ENCODE results near the gene NBAS.

NBAS gene

DNA sequence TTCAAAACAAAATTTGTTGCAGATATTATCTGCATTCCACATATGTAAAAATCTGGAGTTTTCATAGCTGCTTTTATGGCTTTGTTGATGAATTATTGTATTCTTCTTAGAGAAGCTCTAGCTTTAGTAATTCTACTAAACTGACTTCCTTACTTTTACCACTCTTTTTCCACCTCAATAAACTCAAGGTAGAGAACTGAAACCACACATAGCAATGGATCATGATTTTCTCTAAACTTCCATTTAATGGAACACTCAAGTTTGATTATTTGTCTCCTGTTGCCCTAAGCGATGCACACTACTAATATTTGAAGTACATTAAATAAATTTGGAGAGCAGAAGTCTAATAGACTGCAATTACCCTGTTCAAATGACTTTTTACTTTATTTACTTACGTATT, 192.0 kb downstream of the NBAS start:
- no peaks in the 10 kb centered on the region for H3K27me3 ChIP-seq (ENCODE audit: control insufficient read depth in 1 of 2, insufficient read depth in 1 of 2, low read length in 2 of 2)
- WGBS = no CpG with 5 or more reads among the region's 2 CpGs

DNA sequence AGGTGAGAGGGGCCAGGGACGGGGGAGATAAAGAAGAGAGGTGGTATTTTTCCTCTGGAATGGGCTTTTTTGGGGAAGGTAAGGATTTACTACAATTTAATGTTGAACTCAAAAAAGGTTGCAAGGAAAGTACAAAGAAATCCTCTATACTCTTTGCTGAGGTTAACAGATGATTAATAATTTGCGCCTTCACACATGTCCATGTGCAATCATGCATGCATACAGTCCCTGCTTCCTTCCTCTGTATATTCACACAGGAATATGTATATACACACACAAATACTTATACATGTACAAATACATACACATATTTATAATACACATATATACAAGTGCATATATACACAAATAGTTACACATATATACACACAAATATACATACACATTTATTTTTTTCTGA, 193.4 kb downstream of the NBAS start:
- H3K27ac ChIP-seq (ENCODE audit: low read length, poor library complexity, severe bottlenecking) = no peak overlapping the region
- H3K79me1 ChIP-seq (replicated peaks; ENCODE audit: low read length, poor library complexity, severe bottlenecking) = peaks cover 10% of the 10 kb centered on the region
- H2BK12ac ChIP-seq (ENCODE audit: low read length in 2 of 2) = no peak overlapping the region
- H3K14ac ChIP-seq (ENCODE audit: low read length in 2 of 2) = no peak overlapping the region
- no peak overlapping the region for H3K18ac ChIP-seq (ENCODE audit: low read depth in 1 of 2, low read length in 2 of 2)
- no peak overlapping the region for H2AFZ ChIP-seq (ENCODE audit: low read depth, low read length)
- no peak overlapping the region for H3K4ac ChIP-seq (ENCODE audit: low read depth in 1 of 2, low read length in 2 of 2)
- H3K27me3 ChIP-seq (ENCODE audit: control insufficient read depth in 1 of 2, insufficient read depth in 1 of 2, low read length in 2 of 2) = no peaks in the 10 kb centered on the region
- H3K36me3 ChIP-seq (ENCODE audit: control insufficient read depth in 1 of 2, insufficient read depth in 2 of 2, low read depth in 1 of 2, low read length in 2 of 2) = peaks cover 4 to 36% of the 10 kb centered on the region in 2 experiments
- H3K4me2 ChIP-seq (ENCODE audit: low read length, poor library complexity, severe bottlenecking) = no peak overlapping the region
- H4K8ac ChIP-seq (ENCODE audit: low read length) = no peak overlapping the region
- H2AK5ac ChIP-seq (ENCODE audit: low read length, severe bottlenecking) = no peak overlapping the region
- H4K91ac ChIP-seq (ENCODE audit: low read length) = no peak overlapping the region
- no peak overlapping the region for H3K9ac ChIP-seq (ENCODE audit: low read length)
- no peak overlapping the region for H3K23ac ChIP-seq (ENCODE audit: low read length in 2 of 2)
- H2BK5ac ChIP-seq (ENCODE audit: low read depth, low read length, poor library complexity, severe bottlenecking) = no peak overlapping the region
- H2BK15ac ChIP-seq (ENCODE audit: low read depth, poor library complexity, severe bottlenecking) = no peak overlapping the region
- no peak for DNase-seq
- no peaks in the 10 kb centered on the region for H3K9me3 ChIP-seq (ENCODE audit: control insufficient read depth, low read length)
- H3K4me3 ChIP-seq (ENCODE audit: insufficient read depth in 1 of 2, low read depth in 1 of 2, low read length in 2 of 2) = no peak overlapping the region
- no peak overlapping the region for H2BK120ac ChIP-seq (ENCODE audit: low read depth, low read length)
- 100% methylated on average over 2 of the region's 2 CpGs for WGBS
- H3K4me1 ChIP-seq (ENCODE audit: control insufficient read depth, insufficient read depth, low read depth, low read length) = peaks cover 5% of the 10 kb centered on the region

More for the DNA sequence above, 192.0 kb downstream of the NBAS start:
- no peak overlapping the region for H2BK5ac ChIP-seq (ENCODE audit: low read depth, low read length, poor library complexity, severe bottlenecking)
- DNase-seq = no peak
- H3K18ac ChIP-seq (ENCODE audit: low read depth in 1 of 2, low read length in 2 of 2) = no peak overlapping the region
- H2AK5ac ChIP-seq (ENCODE audit: low read length, severe bottlenecking) = no peak overlapping the region
- H3K4ac ChIP-seq (ENCODE audit: low read depth in 1 of 2, low read length in 2 of 2) = no peak overlapping the region
- no peak overlapping the region for H3K4me2 ChIP-seq (ENCODE audit: low read length, poor library complexity, severe bottlenecking)
- H3K4me1 ChIP-seq (ENCODE audit: control insufficient read depth, insufficient read depth, low read depth, low read length) = peaks cover 1% of the 10 kb centered on the region
- no peak overlapping the region for H3K14ac ChIP-seq (ENCODE audit: low read length in 2 of 2)
- H3K9me3 ChIP-seq (ENCODE audit: control insufficient read depth, low read length) = no peaks in the 10 kb centered on the region
- no peak overlapping the region for H3K4me3 ChIP-seq (ENCODE audit: insufficient read depth in 1 of 2, low read depth in 1 of 2, low read length in 2 of 2)
- peaks cover 11% of the 10 kb centered on the region for H3K79me1 ChIP-seq (replicated peaks; ENCODE audit: low read length, poor library complexity, severe bottlenecking)
- no peak overlapping the region for H3K23ac ChIP-seq (ENCODE audit: low read length in 2 of 2)
- H2BK15ac ChIP-seq (ENCODE audit: low read depth, poor library complexity, severe bottlenecking) = no peak overlapping the region
- no peak overlapping the region for H2BK12ac ChIP-seq (ENCODE audit: low read length in 2 of 2)
- no peak overlapping the region for H2AFZ ChIP-seq (ENCODE audit: low read depth, low read length)
- H3K27ac ChIP-seq (ENCODE audit: low read length, poor library complexity, severe bottlenecking) = no peak overlapping the region
- no peak overlapping the region for H2BK120ac ChIP-seq (ENCODE audit: low read depth, low read length)
- H4K8ac ChIP-seq (ENCODE audit: low read length) = no peak overlapping the region
- H4K91ac ChIP-seq (ENCODE audit: low read length) = no peak overlapping the region
- no peak overlapping the region for H3K9ac ChIP-seq (ENCODE audit: low read length)
- H3K36me3 ChIP-seq (ENCODE audit: control insufficient read depth in 1 of 2, insufficient read depth in 2 of 2, low read depth in 1 of 2, low read length in 2 of 2) = peaks cover 3 to 50% of the 10 kb centered on the region in 2 experiments

DNA sequence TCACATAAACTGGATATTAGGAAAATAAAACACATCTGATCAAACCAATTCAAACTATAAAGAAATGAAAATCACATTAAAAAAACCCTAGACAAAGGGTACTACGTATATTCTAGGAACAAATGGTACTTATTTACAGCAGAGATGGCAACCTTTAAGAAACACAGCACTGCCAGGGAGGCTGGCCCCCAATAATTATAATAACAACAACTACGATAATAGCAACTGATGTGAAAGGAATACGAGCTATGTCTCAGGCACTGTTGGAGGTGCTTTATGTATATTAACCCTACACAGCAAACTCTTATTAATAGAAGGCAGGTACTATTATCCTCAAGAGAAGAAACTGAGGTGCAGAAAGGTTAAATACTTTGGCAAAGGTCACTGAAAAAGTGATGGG, 193.9 kb downstream of the NBAS start:
- H2BK15ac ChIP-seq (ENCODE audit: low read depth, poor library complexity, severe bottlenecking) = no peak overlapping the region
- H3K36me3 ChIP-seq (ENCODE audit: control insufficient read depth in 1 of 2, insufficient read depth in 2 of 2, low read depth in 1 of 2, low read length in 2 of 2) = peaks cover 4 to 36% of the 10 kb centered on the region in 2 experiments
- H3K4me1 ChIP-seq (ENCODE audit: control insufficient read depth, insufficient read depth, low read depth, low read length) = peaks cover 5% of the 10 kb centered on the region
- no peak overlapping the region for H2AK5ac ChIP-seq (ENCODE audit: low read length, severe bottlenecking)
- H3K27ac ChIP-seq (ENCODE audit: low read length, poor library complexity, severe bottlenecking) = no peak overlapping the region
- no peak overlapping the region for H4K8ac ChIP-seq (ENCODE audit: low read length)
- H3K4me2 ChIP-seq (ENCODE audit: low read length, poor library complexity, severe bottlenecking) = no peak overlapping the region
- H3K9ac ChIP-seq (ENCODE audit: low read length) = no peak overlapping the region
- no peak overlapping the region for H3K4ac ChIP-seq (ENCODE audit: low read depth in 1 of 2, low read length in 2 of 2)
- H3K23ac ChIP-seq (ENCODE audit: low read length in 2 of 2) = no peak overlapping the region
- H3K18ac ChIP-seq (ENCODE audit: low read depth in 1 of 2, low read length in 2 of 2) = no peak overlapping the region
- H2BK12ac ChIP-seq (ENCODE audit: low read length in 2 of 2) = no peak overlapping the region
- H2BK120ac ChIP-seq (ENCODE audit: low read depth, low read length) = no peak overlapping the region
- H3K79me1 ChIP-seq (replicated peaks; ENCODE audit: low read length, poor library complexity, severe bottlenecking) = peaks cover 11% of the 10 kb centered on the region
- no peak overlapping the region for H3K14ac ChIP-seq (ENCODE audit: low read length in 2 of 2)
- no peaks in the 10 kb centered on the region for H3K9me3 ChIP-seq (ENCODE audit: control insufficient read depth, low read length)
- H3K4me3 ChIP-seq (ENCODE audit: insufficient read depth in 1 of 2, low read depth in 1 of 2, low read length in 2 of 2) = no peak overlapping the region
- no peaks in the 10 kb centered on the region for H3K27me3 ChIP-seq (ENCODE audit: control insufficient read depth in 1 of 2, insufficient read depth in 1 of 2, low read length in 2 of 2)
- H4K91ac ChIP-seq (ENCODE audit: low read length) = no peak overlapping the region
- H2AFZ ChIP-seq (ENCODE audit: low read depth, low read length) = no peak overlapping the region
- 100% methylated on average over 1 of the region's 3 CpGs for WGBS
- no peak overlapping the region for H2BK5ac ChIP-seq (ENCODE audit: low read depth, low read length, poor library complexity, severe bottlenecking)
- no peak for DNase-seq

DNA sequence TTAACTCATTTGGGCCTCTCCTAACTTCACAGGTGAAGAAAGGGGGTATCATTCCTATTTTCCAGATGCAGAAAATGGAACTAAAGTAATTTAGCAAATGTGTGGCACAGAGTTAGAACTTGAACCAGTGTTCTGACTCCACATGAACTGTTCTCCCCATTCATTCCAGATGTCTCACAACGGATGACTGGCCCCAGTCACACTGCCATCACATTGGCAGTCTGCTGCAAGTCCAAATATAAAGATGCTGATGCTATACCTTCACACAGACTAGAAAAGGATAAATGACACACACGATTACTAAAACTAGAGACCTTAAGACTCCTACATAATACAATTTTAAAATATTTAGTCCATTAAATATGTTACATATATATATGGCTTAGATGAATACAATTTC, 195.7 kb downstream of the NBAS start:
- H3K36me3 ChIP-seq (ENCODE audit: control insufficient read depth in 1 of 2, insufficient read depth in 2 of 2, low read depth in 1 of 2, low read length in 2 of 2) = peaks cover 4 to 26% of the 10 kb centered on the region in 2 experiments
- DNase-seq = no peak
- H3K9me3 ChIP-seq (ENCODE audit: control insufficient read depth, low read length) = no peaks in the 10 kb centered on the region
- H3K14ac ChIP-seq (ENCODE audit: low read length in 2 of 2) = no peak overlapping the region
- H3K4me3 ChIP-seq (ENCODE audit: insufficient read depth in 1 of 2, low read depth in 1 of 2, low read length in 2 of 2) = no peak overlapping the region
- peaks cover 11% of the 10 kb centered on the region for H3K79me1 ChIP-seq (replicated peaks; ENCODE audit: low read length, poor library complexity, severe bottlenecking)
- H3K27ac ChIP-seq (ENCODE audit: low read length, poor library complexity, severe bottlenecking) = no peak overlapping the region
- no peaks in the 10 kb centered on the region for H3K27me3 ChIP-seq (ENCODE audit: control insufficient read depth in 1 of 2, insufficient read depth in 1 of 2, low read length in 2 of 2)
- no peak overlapping the region for H2BK12ac ChIP-seq (ENCODE audit: low read length in 2 of 2)
- H2AK5ac ChIP-seq (ENCODE audit: low read length, severe bottlenecking) = no peak overlapping the region
- no peak overlapping the region for H4K91ac ChIP-seq (ENCODE audit: low read length)
- H3K4me2 ChIP-seq (ENCODE audit: low read length, poor library complexity, severe bottlenecking) = no peak overlapping the region
- no peak overlapping the region for H2BK15ac ChIP-seq (ENCODE audit: low read depth, poor library complexity, severe bottlenecking)
- no peak overlapping the region for H3K23ac ChIP-seq (ENCODE audit: low read length in 2 of 2)
- no peak overlapping the region for H2AFZ ChIP-seq (ENCODE audit: low read depth, low read length)
- 0% methylated on average over 1 of the region's 2 CpGs for WGBS
- no peak overlapping the region for H4K8ac ChIP-seq (ENCODE audit: low read length)
- H3K9ac ChIP-seq (ENCODE audit: low read length) = no peak overlapping the region
- H3K4me1 ChIP-seq (ENCODE audit: control insufficient read depth, insufficient read depth, low read depth, low read length) = peaks cover 5% of the 10 kb centered on the region
- no peak overlapping the region for H3K18ac ChIP-seq (ENCODE audit: low read depth in 1 of 2, low read length in 2 of 2)
- no peak overlapping the region for H2BK5ac ChIP-seq (ENCODE audit: low read depth, low read length, poor library complexity, severe bottlenecking)
- H2BK120ac ChIP-seq (ENCODE audit: low read depth, low read length) = no peak overlapping the region
- no peak overlapping the region for H3K4ac ChIP-seq (ENCODE audit: low read depth in 1 of 2, low read length in 2 of 2)
